PC-9 (cell line): ENCODE results near the gene CCNI2. TPM values are rescaled to one million over a fixed set of nuclear protein-coding genes. Genes with fewer than 3 reads are reported as not detected.

Experiments used
- total RNA-seq: library from RNA; stranded (reverse); gene quantifications from 2 replicates; pipeline ENCODE4 v1.2.3, GENCODE V29; 2021

The CCNI2 gene
- total RNA-seq, 1 experiment from 2014 or later = 1.2 TPM

Other genes starting within 250 kb of the CCNI2 start
- not detected in 2 replicates for gene IL5, start 203.9 kb upstream of the CCNI2 start, total RNA-seq
- 33.9 and 42.2 TPM in 2 replicates for gene RAD50, start 190.4 kb upstream of the CCNI2 start, total RNA-seq
- not detected in 2 replicates for gene IL13, start 89.3 kb upstream of the CCNI2 start, total RNA-seq
- not detected in 2 replicates for gene IL4, start 73.4 kb upstream of the CCNI2 start, total RNA-seq
- gene KIF3A, start 9.9 kb upstream of the CCNI2 start, total RNA-seq = 10.1 and 15.2 TPM in 2 replicates
- 22.3 and 24.2 TPM in 2 replicates for gene SEPTIN8, start 29.8 kb downstream of the CCNI2 start, total RNA-seq
- gene SOWAHA, start 65.9 kb downstream of the CCNI2 start, total RNA-seq = not detected in 2 replicates
- gene SHROOM1, start 83.2 kb downstream of the CCNI2 start, total RNA-seq = 23.3 and 23.5 TPM in 2 replicates
- gene GDF9, start 119.0 kb downstream of the CCNI2 start, total RNA-seq = 0.73 and 1.4 TPM in 2 replicates
- 414 and 446 TPM in 2 replicates for gene UQCRQ, start 119.2 kb downstream of the CCNI2 start, total RNA-seq
- 4.4 and 4.5 TPM in 2 replicates for gene LEAP2, start 126.2 kb downstream of the CCNI2 start, total RNA-seq
- 59.5 and 64.5 TPM in 2 replicates for gene AFF4, start 216.2 kb downstream of the CCNI2 start, total RNA-seq